KOPT-K1 (cell line): ENCODE measurements around the gene COL25A1.
"Not testable (repeated sequence)": the region's sequence is repeated elsewhere in the genome, so short reads cannot be mapped to it uniquely, and the experiment has no call there.

Experiments used
- H3K27ac ChIP-seq: fragments of 200-600 bp; sonication (generic); 2 replicates; pipeline ENCODE4 v1.5.1; 2016; ENCODE audit warnings: antibody characterized with exemption, mild to moderate bottlenecking, low read depth, low read length; ENCODE audit not compliant: poor library complexity, severe bottlenecking
- H3K36me3 ChIP-seq: fragments of 200-600 bp; sonication (generic); 2 replicates; pipeline ENCODE4 v1.5.1; 2017; ENCODE audit warnings: antibody characterized with exemption, mild to moderate bottlenecking, low read length, moderate library complexity; ENCODE audit not compliant: insufficient read depth
- H3K9me3 ChIP-seq: fragments of 200-600 bp; sonication (generic); 2 replicates; pipeline ENCODE4 v1.5.1; 2017; ENCODE audit warnings: antibody characterized with exemption, low read length, mild to moderate bottlenecking; ENCODE audit not compliant: insufficient read depth, poor library complexity, severe bottlenecking

Gene COL25A1

GRCh38 chr4:109114501-109114900 is 188.0 kb downstream of the COL25A1 start:
- no peaks in the 10 kb centered on the region for H3K36me3 ChIP-seq
- H3K27ac ChIP-seq: no peak overlapping the region

DNA sequence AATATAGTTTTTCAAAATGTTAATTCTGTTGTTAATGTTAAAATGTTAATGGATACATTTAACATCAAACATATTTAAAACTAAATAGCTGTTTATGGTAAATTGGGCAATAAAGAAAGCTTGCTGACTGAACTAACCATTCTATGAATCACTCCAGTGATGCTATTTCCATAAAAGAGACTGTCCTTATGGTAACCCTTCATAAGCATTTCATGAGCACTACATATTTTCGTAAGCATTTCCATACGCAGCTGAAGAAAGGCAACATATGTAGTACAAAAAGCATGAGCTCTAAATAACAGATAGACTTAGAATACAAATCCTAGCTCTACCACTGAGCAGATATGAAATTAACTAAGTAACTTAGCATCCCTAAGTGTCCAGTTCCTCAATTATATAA is 188.9 kb downstream of the COL25A1 start:
- H3K36me3 ChIP-seq: no peaks in the 10 kb centered on the region
- no peaks in the 10 kb centered on the region for H3K9me3 ChIP-seq
- H3K27ac ChIP-seq: no peak overlapping the region

More at GRCh38 chr4:109114501-109114900, 188.0 kb downstream of the COL25A1 start:
- no peaks in the 10 kb centered on the region for H3K9me3 ChIP-seq

GRCh38 chr4:109111031-109111430 is 191.4 kb downstream of the COL25A1 start:
- H3K36me3 ChIP-seq: no peaks in the 10 kb centered on the region
- H3K9me3 ChIP-seq: no peaks in the 10 kb centered on the region
- no peak overlapping the region for H3K27ac ChIP-seq

- not testable (repeated sequence) for H3K27ac ChIP-seq, H3K9me3 ChIP-seq, H3K36me3 ChIP-seq
Measured at GRCh38 chr4:109108215-109108614, 194.2 kb downstream of the COL25A1 start.

- no peaks in the 10 kb centered on the region for H3K36me3 ChIP-seq
- no peaks in the 10 kb centered on the region for H3K9me3 ChIP-seq
- no peak overlapping the region for H3K27ac ChIP-seq
Measured at GRCh38 chr4:109094056-109094455, 208.4 kb downstream of the COL25A1 start.

- Histone ChIP-seq H3K36me3 (no peaks in the 10 kb centered on the region), H3K9me3 (no peaks in the 10 kb centered on the region), H3K27ac (no peak overlapping the region)
Measured at GRCh38 chr4:109091727-109092409, 210.6 kb downstream of the COL25A1 start.

DNA sequence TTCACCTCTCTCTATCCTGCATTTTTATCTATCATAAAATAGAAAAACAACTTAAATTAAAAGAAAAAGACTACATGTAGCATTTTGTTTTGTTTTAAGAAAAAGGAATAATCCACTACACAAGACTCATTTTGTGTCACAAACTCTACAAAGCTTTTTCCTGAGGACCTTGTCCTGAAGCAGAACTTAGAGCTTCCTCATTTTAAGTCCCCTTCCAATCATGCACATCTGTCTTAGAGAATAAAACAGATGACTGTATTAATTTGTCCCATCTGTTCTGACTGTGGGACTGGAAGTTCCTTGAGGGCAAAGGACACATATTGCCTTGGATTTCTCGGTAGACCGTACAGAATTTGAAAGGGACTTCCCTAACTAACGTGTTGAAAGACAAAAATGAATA is 218.5 kb downstream of the COL25A1 start:
- Histone ChIP-seq H3K27ac (no peak overlapping the region), H3K36me3 (no peaks in the 10 kb centered on the region), H3K9me3 (no peaks in the 10 kb centered on the region)

- H3K9me3 ChIP-seq: no peaks in the 10 kb centered on the region
- H3K27ac ChIP-seq: no peak overlapping the region
- no peaks in the 10 kb centered on the region for H3K36me3 ChIP-seq
Measured at GRCh38 chr4:109079731-109080130, 222.7 kb downstream of the COL25A1 start.

- Histone ChIP-seq H3K36me3 (no peaks in the 10 kb centered on the region), H3K27ac (no peak overlapping the region), H3K9me3 (no peaks in the 10 kb centered on the region)
Measured at GRCh38 chr4:109079201-109079600, 223.3 kb downstream of the COL25A1 start.

GRCh38 chr4:109078724-109079123 is 223.7 kb downstream of the COL25A1 start:
- H3K36me3 ChIP-seq: no peaks in the 10 kb centered on the region
- no peak overlapping the region for H3K27ac ChIP-seq
- H3K9me3 ChIP-seq: no peaks in the 10 kb centered on the region

DNA sequence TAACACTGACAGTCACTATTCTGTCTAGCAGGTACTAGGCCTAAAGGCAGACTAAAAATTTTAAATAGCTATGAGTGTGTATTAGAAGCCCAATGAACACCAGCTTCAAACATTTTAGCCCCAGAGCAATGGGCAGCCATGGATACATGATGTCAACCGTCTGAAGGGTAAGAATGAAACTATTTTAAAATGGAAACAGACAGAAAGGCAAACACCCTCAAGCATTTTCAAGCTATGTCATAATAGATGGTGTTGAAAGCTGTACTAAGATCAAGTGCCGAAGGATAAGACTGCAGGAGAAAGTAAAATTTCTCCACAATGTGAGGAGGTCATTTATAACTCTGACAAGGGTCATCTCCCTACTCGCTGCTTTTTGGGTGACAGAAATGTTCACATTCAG is 225.0 kb downstream of the COL25A1 start:
- Histone ChIP-seq H3K36me3 (no peaks in the 10 kb centered on the region), H3K27ac (no peak overlapping the region), H3K9me3 (no peaks in the 10 kb centered on the region)

- not testable (repeated sequence) for H3K27ac ChIP-seq, H3K36me3 ChIP-seq
Measured at GRCh38 chr4:109076709-109077108, 225.7 kb downstream of the COL25A1 start.

DNA sequence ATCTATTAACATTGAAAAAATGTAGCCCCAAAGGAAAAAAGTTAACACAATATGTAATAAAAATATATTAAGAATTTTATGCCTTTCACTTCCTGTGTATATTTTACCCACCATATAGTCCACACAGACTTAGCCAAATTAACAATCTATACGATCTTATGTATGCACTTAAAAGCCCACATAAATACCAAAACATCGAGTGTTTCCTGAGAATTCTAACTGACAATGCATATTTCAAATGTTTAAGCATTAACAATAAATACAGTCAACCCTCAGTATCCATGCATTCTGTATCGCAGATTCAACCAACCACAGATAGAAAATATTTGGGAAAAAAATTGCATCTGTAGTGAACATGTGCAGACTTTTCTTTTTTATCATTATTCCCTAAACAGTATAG is 226.8 kb downstream of the COL25A1 start:
- Histone ChIP-seq H3K27ac (no peak overlapping the region), H3K9me3 (no peaks in the 10 kb centered on the region), H3K36me3 (no peaks in the 10 kb centered on the region)

More at GRCh38 chr4:109076709-109077108, 225.7 kb downstream of the COL25A1 start:
- not testable (repeated sequence) for H3K9me3 ChIP-seq

DNA sequence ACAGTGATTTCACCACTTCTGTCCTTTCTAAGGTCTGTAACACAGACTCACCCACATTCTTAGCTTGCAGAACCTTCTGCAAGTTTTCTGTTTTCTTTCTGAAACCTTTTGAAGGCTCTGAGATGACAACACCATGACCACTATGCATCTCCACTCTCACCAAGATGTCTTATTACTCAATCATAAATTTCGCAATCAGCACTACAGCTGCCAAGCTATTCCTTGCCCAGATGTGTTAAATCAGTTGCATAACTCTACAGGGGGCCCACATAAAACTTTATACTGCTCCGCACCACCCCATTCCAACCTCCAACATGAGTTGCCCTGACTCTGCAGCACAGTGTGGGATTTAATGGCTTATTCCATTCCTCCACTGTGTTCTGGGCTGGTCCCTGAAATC is 229.9 kb downstream of the COL25A1 start:
- H3K36me3 ChIP-seq: no peaks in the 10 kb centered on the region
- H3K27ac ChIP-seq: no peak overlapping the region
- H3K9me3 ChIP-seq: no peaks in the 10 kb centered on the region

- not testable (repeated sequence) for H3K27ac ChIP-seq, H3K36me3 ChIP-seq, H3K9me3 ChIP-seq
Measured at GRCh38 chr4:109070677-109071076, 231.8 kb downstream of the COL25A1 start.

DNA sequence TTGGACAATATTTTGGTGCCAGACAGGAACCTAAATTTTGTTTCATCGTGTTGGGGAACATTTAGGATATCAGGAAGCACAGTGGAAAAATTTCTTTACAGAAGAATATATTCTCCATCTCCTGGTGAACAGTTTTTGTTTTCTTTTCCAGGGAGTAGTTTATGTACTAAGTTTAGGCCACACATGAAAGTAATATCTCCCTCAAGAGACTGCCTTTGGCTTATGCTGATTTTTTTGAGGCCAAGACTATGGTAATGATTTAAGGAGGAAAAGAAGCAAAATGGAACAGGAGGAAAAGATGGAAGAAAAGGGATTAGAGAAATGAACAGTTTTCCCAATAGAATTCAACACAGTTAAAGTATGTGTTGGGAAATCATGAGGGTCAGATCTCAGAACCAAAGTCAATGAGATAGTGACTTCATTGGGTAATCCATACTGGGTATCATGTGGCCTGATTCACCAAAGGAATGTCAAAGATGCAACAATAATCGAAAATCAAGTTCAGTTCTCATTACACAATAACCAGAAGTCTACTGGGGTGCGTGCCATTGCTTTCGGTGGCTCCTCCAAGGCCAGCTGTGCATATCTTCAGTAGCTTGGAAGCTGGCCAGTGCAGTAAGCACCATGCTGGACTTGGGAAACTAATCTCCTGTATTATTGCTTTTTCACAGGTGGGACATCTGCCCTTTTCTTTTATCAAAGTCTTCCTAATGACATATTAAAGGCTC is 234.8 kb downstream of the COL25A1 start:
- H3K36me3 ChIP-seq: no peaks in the 10 kb centered on the region
- no peak overlapping the region for H3K27ac ChIP-seq
- H3K9me3 ChIP-seq: no peaks in the 10 kb centered on the region
